K562 (cell line): ENCODE measurements around the gene DDX23.

Source experiments
- CTCF ChIP-seq, 3 experiments: IDR thresholded peaks in 2 of 3; conservative IDR thresholded peaks in 1 of 3; 2 replicates each; pipeline ENCODE4 v1.5.1; 2011 to 2012; ENCODE audit warnings: low read length in 3 of 3, mild to moderate bottlenecking in 3 of 3, control low read depth in 2 of 3, improper control_type of control experiment in 1 of 3, inconsistent platforms in 1 of 3, low read depth in 1 of 3, mixed read lengths in 1 of 3, moderate library complexity in 1 of 3; ENCODE audit not compliant: insufficient read depth in 2 of 3
- EHMT2 ChIP-seq: fragments of 450-650 bp; IDR thresholded peaks from 2 replicates; pipeline ENCODE4 v1.6.1; 2018; ENCODE audit warnings: antibody characterized with exemption
- RREB1 ChIP-seq: fragments of 250-450 bp; sonication (Bioruptor Pico); IDR thresholded peaks from 2 replicates; pipeline ENCODE4 v1.4.0; 2020
- TBL1XR1 ChIP-seq, 2 experiments: IDR thresholded peaks; 2 replicates each; pipeline ENCODE4 v1.6.1; 2012; ENCODE audit warnings: improper control_type of control experiment in 2 of 2, low read length in 2 of 2, mild to moderate bottlenecking in 1 of 2

GRCh38 chr12:48815126-48816110 lies 36.5 kb downstream of the DDX23 start:
- TF ChIP-seq RREB1 (CRISPR knock-in tag) (no peak), CTCF (IDR thresholded peaks at IDR 0.05 in 2 of 3, conservative IDR thresholded peaks at IDR 0.05 in 1 of 3; ENCODE audit: insufficient read depth in 2 of 3, low read depth in 1 of 3, low read length in 3 of 3) (no peak), TBL1XR1 (IDR thresholded peaks at IDR 0.05; ENCODE audit: low read length in 2 of 2) (no peak), EHMT2 (no peak)
